ENCODE results near the gene SCRN3.
"Not testable (repeated sequence)": the region's sequence is repeated elsewhere in the genome, so short reads cannot be mapped to it uniquely, and the experiment has no call there.

SCRN3 gene

GRCh38 chr2:174395284-174395968 is at the start of gene SCRN3:
Gene SCRN3 (plus strand): TSS chr2:174395730. CDS start chr2:174398284, 2,554 bp downstream.
- in situ Hi-C loops (cut with MboI; ENCODE audit: low sequenced_read_pairs), result no loop called here

GRCh38 chr2:174350018-174350417 is 45.5 kb upstream of the SCRN3 start:
- in situ Hi-C loops (cut with MboI; ENCODE audit: low sequenced_read_pairs), result no loop called here

GRCh38 chr2:174350593-174351181 is 44.8 kb upstream of the SCRN3 start:
- in situ Hi-C loops (cut with MboI; ENCODE audit: low sequenced_read_pairs), result no loop called here

- in situ Hi-C loops (cut with MboI; ENCODE audit: low sequenced_read_pairs), result no loop called here
Observed at GRCh38 chr2:174353004-174353403, 42.5 kb upstream of the SCRN3 start.

GRCh38 chr2:174356347-174356746 is 39.2 kb upstream of the SCRN3 start:
- in situ Hi-C loops (cut with MboI; ENCODE audit: low sequenced_read_pairs), result no loop called here

- in situ Hi-C loops (cut with MboI; ENCODE audit: low sequenced_read_pairs), result not testable (repeated sequence)
Observed at GRCh38 chr2:174359663-174360062, 35.9 kb upstream of the SCRN3 start.

- in situ Hi-C loops (cut with MboI; ENCODE audit: low sequenced_read_pairs), result no loop called here
Observed at GRCh38 chr2:174362949-174363348, 32.6 kb upstream of the SCRN3 start.

- in situ Hi-C loops (cut with MboI; ENCODE audit: low sequenced_read_pairs), result not testable (repeated sequence)
Observed at GRCh38 chr2:174363492-174364225, 31.9 kb upstream of the SCRN3 start.

- in situ Hi-C loops (cut with MboI; ENCODE audit: low sequenced_read_pairs), result no loop called here
Observed at GRCh38 chr2:174364628-174365027, 30.9 kb upstream of the SCRN3 start.

GRCh38 chr2:174365571-174365970 is 30.0 kb upstream of the SCRN3 start:
- in situ Hi-C loops (cut with MboI; ENCODE audit: low sequenced_read_pairs), result no loop called here

- in situ Hi-C loops (cut with MboI; ENCODE audit: low sequenced_read_pairs), result no loop called here
Observed at GRCh38 chr2:174368691-174369090, 26.8 kb upstream of the SCRN3 start.

GRCh38 chr2:174376967-174377366 is 18.6 kb upstream of the SCRN3 start:
- in situ Hi-C loops (cut with MboI; ENCODE audit: low sequenced_read_pairs), result no loop called here

GRCh38 chr2:174383796-174384195 is 11.7 kb upstream of the SCRN3 start:
- in situ Hi-C loops (cut with MboI; ENCODE audit: low sequenced_read_pairs), result no loop called here

- in situ Hi-C loops (cut with MboI; ENCODE audit: low sequenced_read_pairs), result no loop called here
Observed at GRCh38 chr2:174385201-174385600, 10.3 kb upstream of the SCRN3 start.

- in situ Hi-C loops (cut with MboI; ENCODE audit: low sequenced_read_pairs), result not testable (repeated sequence)
Observed at GRCh38 chr2:174388706-174389105, 6.8 kb upstream of the SCRN3 start.

GRCh38 chr2:174389542-174389941 is 6.0 kb upstream of the SCRN3 start:
- in situ Hi-C loops (cut with MboI; ENCODE audit: low sequenced_read_pairs), result no loop called here

- in situ Hi-C loops (cut with MboI; ENCODE audit: low sequenced_read_pairs), result not testable (repeated sequence)
Observed at GRCh38 chr2:174390303-174390702, 5.2 kb upstream of the SCRN3 start.

- in situ Hi-C loops (cut with MboI; ENCODE audit: low sequenced_read_pairs), result no loop called here
Observed at GRCh38 chr2:174392706-174393105, 2.8 kb upstream of the SCRN3 start.

- in situ Hi-C loops (cut with MboI; ENCODE audit: low sequenced_read_pairs), result no loop called here
Observed at GRCh38 chr2:174395969-174396630, 570 bp downstream of the SCRN3 start.

GRCh38 chr2:174397773-174398172 is 2.2 kb downstream of the SCRN3 start:
- in situ Hi-C loops (cut with MboI; ENCODE audit: low sequenced_read_pairs), result no loop called here

GRCh38 chr2:174399171-174399570 is 3.6 kb downstream of the SCRN3 start:
- in situ Hi-C loops (cut with MboI; ENCODE audit: low sequenced_read_pairs), result no loop called here
